Brain microvascular endothelial cell (primary cell): ENCODE data around the gene MORF4L1.
"Not testable (repeated sequence)": the region's sequence is repeated elsewhere in the genome, so short reads cannot be mapped to it uniquely, and the experiment has no call there.

Experiments
- DNase-seq: peaks from one replicate; pipeline ENCODE4 v3.0.0-alpha.2; 2020
- H3K27ac ChIP-seq: fragments of 250-450 bp; sonication (Bioruptor Pico); 2 replicates; pipeline ENCODE4 v1.5.1; 2020; ENCODE audit warnings: mild to moderate bottlenecking, moderate library complexity
- H3K27me3 ChIP-seq: fragments of 250-450 bp; sonication (Bioruptor Pico); replicated peaks from 2 replicates; pipeline ENCODE4 v1.5.1; 2020; ENCODE audit warnings: mild to moderate bottlenecking
- H3K36me3 ChIP-seq: fragments of 250-450 bp; sonication (Bioruptor Pico); replicated peaks from 2 replicates; pipeline ENCODE4 v1.5.1; 2020; ENCODE audit warnings: mild to moderate bottlenecking
- H3K4me3 ChIP-seq: 2 replicates; pipeline ENCODE4 v1.5.1; 2011; ENCODE audit warnings: low read depth, mild to moderate bottlenecking, control low read depth, low read length, moderate library complexity
- in situ Hi-C: cut with HindIII; loops from 2 replicates; pipeline ENCODE4 v1.10.0; 2017; ENCODE audit warnings: low sequenced_read_pairs, low pct_ligation_motif_present
- TF ChIP-seq, protein P1 (sequence below): IDR thresholded peaks from 2 replicates; pipeline ENCODE4 v1.5.1; 2011; ENCODE audit warnings: low read depth, mild to moderate bottlenecking, moderate library complexity, low read length, control low read depth, inconsistent platforms; ENCODE audit errors: missing control alignments

MORF4L1 gene

DNA sequence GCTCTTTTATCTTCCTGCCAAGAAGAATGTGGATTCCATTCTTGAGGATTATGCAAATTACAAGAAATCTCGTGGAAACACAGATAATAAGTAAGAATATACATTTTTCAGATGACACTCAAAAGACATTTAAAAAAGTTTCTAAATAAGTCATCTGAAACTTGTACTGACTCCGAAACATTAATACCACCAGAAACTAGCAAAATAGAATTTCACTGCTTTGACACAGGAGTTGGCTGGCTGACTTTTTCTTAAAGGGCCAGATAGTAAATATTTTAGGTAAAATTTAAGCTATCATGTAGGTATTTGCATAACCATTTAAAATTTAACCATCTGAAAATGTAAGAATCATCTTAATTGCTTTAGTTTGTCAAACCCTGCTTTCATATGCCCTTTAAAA, 20.8 kb downstream of the MORF4L1 start:
- Histone ChIP-seq H3K4me3 (no peak overlapping the region), H3K27ac (no peak overlapping the region), H3K27me3 (no peaks in the 10 kb centered on the region), H3K36me3 (peaks cover 85% of the 10 kb centered on the region)
- no peak for DNase-seq
- in situ Hi-C loops: no loop called here
- TF ChIP-seq, protein P1, sequence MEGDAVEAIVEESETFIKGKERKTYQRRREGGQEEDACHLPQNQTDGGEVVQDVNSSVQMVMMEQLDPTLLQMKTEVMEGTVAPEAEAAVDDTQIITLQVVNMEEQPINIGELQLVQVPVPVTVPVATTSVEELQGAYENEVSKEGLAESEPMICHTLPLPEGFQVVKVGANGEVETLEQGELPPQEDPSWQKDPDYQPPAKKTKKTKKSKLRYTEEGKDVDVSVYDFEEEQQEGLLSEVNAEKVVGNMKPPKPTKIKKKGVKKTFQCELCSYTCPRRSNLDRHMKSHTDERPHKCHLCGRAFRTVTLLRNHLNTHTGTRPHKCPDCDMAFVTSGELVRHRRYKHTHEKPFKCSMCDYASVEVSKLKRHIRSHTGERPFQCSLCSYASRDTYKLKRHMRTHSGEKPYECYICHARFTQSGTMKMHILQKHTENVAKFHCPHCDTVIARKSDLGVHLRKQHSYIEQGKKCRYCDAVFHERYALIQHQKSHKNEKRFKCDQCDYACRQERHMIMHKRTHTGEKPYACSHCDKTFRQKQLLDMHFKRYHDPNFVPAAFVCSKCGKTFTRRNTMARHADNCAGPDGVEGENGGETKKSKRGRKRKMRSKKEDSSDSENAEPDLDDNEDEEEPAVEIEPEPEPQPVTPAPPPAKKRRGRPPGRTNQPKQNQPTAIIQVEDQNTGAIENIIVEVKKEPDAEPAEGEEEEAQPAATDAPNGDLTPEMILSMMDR: no peak

DNA sequence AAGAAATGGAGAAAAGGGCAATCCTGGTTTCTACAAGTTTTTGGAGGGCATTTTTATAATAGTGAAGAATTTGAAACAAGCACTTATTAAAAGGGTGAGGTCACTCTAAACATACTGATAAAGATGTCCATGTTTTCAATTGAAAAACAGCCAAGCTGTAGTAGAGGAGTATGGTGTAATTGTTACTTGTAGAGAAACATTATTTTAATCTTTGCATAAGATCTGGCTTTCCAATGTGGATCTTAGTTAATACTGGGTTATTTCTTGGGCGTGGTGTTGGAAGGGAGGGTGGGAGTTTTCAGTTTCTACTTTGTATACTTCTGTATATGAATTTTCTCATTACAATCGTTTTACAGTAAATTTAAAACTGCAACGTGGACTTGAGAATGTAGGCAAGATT, 22.8 kb downstream of the MORF4L1 start:
- no peak for DNase-seq
- Histone ChIP-seq H3K27me3 (no peaks in the 10 kb centered on the region), H3K4me3 (no peak overlapping the region), H3K27ac (no peak overlapping the region), H3K36me3 (peaks cover 93% of the 10 kb centered on the region)
- in situ Hi-C loops: no loop called here
- TF ChIP-seq, protein P1: no peak

DNA sequence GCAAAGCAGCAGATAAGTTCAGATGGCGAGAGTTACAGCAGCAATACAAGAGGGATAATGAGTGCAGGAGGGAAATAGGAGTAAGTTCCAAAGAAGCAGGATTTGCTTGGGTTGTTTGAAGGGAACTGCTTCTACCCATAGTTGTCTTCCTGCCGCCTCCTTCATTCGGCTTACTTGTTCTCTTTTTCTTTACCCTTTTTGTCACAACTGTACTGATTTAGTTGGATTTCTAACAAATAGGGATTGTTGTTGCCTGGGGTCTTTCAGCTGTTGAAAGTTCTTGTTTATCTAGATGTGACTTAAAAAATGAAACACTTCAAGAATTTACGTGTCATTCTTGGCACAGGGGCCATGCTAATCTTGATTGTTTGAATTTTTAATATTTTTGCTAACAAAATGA, 25.9 kb downstream of the MORF4L1 start:
- Histone ChIP-seq H3K27ac (no peak overlapping the region), H3K36me3 (peaks cover 90% of the 10 kb centered on the region), H3K27me3 (no peaks in the 10 kb centered on the region), H3K4me3 (no peak overlapping the region)
- DNase-seq: no peak
- in situ Hi-C loops: no loop called here
- TF ChIP-seq, protein P1: no peak

DNA sequence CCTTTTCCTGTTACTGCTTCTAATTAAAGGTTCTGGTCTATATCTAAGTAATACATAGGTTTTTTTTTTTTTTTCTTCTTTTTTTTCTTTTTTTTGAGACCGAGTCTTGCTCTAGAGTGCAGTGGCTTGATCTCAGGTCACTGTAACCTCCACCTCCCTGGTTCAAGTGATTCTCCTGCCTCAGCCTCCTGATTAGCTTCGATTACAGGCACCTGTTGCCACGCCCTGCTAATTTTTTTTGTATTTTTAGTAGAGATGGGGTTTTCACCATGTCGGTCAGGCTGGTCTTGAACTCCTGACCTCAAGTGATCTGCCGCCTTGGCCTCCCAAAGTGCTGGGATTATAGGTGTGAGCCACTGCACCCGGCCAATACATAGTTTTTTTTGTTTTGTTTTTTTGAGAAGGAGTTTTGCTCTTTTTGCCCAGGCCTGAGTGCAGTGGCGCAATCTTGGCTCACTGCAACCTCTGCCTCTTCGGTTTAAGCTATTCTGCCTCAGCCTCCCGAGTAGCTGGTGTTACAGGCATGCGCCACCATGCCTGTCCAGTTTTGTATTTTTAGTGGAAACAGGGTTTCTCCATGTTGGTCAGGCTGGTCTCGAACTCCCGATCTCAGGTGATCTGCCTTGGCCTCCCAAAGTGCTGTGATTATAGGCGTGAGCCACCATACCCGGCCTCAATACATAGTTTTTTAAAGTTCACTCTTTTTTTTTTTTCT, 28.3 kb downstream of the MORF4L1 start:
- in situ Hi-C loops, DNase-seq, H3K27me3 ChIP-seq, H3K27ac ChIP-seq, H3K4me3 ChIP-seq: not testable (repeated sequence)
- H3K36me3 ChIP-seq: peaks cover 77% of the 10 kb centered on the region

DNA sequence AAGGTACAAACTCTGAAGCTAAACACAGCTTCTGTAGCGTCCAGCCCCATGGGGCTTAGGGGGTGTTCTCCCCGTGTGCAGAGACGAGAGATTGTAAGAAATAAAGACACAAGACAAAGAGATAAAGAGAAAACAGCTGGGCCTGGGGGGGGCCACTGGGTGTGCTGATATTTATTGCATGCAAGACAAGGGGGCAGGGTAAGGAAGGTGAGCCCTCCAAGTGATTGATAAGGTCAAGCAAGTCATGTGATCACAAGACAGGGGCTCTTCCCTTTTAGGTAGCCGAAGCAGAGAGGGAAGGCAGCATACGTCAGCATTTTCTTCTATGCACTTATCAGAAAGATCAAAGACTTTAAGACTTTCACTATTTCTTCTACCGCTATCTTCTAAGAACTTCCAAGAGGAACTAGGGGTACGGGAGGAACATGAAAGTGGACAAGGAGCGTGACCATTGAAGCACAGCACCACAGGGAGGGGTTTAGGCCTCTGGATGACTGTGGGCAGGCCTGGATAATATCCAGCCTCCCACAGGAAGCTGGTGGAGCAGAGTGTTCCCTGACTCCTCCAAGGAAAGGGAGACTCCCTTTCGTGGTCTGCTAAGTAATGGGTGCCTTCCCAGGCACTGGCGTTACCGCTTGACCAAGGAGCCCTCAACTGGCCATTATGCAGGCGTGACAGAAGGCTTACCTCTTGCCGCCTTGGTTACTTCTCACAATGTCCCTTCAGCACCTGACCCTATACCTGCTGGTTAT, 29.8 kb downstream of the MORF4L1 start:
- H3K27me3 ChIP-seq, DNase-seq, in situ Hi-C loops, H3K27ac ChIP-seq, H3K4me3 ChIP-seq: not testable (repeated sequence)
- H3K36me3 ChIP-seq: peaks cover 80% of the 10 kb centered on the region

DNA sequence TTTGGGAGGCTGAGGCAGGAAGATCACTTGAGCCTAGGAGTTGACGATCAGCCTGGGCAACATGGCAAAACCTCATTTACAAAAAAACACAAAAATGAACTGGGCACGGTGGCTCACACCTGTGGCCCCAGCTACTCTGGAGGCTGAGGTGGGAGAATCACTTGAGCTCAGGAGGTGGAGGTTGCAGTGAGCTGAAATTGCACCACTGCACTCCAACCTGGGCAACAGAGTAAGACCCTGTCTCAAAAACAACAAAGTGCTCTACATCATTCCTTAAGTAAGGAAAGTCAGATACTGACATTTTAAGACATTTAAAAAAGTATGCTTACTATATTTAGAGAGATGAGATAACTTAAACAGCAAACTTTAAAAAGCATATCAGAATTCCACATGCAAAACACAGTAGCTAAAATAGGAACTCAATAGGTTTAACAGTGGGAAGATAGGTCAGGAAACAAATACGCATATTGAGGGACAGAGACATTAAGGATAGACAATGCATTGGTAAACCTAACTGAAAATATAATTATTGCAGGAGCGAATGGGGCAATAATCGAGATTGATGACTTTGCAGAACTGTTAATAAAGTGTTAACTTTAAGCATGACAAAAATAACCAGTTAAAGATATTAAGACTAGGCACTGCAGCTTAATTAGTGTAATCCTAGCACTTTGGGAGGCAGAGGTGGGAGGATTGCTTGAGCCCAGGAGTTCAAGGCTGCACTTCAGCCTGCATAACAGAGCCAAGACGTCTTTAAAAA, 32.1 kb downstream of the MORF4L1 start:
- TF ChIP-seq, protein P1: no peak
- Histone ChIP-seq H3K27me3 (no peaks in the 10 kb centered on the region), H3K36me3 (peaks cover 67% of the 10 kb centered on the region), H3K27ac (no peak overlapping the region), H3K4me3 (no peak overlapping the region)
- in situ Hi-C loops: no loop called here
- no peak for DNase-seq
